IPS-18c (cell line): ENCODE results near the gene SERPINF2.
"Not testable (repeated sequence)": the region's sequence is repeated elsewhere in the genome, so short reads cannot be mapped to it uniquely, and the experiment has no call there.

ENCODE experiments used
- H3K4me3 ChIP-seq: 2 replicates; pipeline ENCODE4 v1.7.0; 2013; ENCODE audit warnings: low read depth, mild to moderate bottlenecking, low read length, moderate library complexity; ENCODE audit not compliant: insufficient read depth
- H3K9me3 ChIP-seq: one replicate; pipeline ENCODE4 v1.6.1; 2013; ENCODE audit warnings: mild to moderate bottlenecking, low read length, moderate library complexity; ENCODE audit not compliant: control insufficient read depth, insufficient read depth

Gene SERPINF2

DNA sequence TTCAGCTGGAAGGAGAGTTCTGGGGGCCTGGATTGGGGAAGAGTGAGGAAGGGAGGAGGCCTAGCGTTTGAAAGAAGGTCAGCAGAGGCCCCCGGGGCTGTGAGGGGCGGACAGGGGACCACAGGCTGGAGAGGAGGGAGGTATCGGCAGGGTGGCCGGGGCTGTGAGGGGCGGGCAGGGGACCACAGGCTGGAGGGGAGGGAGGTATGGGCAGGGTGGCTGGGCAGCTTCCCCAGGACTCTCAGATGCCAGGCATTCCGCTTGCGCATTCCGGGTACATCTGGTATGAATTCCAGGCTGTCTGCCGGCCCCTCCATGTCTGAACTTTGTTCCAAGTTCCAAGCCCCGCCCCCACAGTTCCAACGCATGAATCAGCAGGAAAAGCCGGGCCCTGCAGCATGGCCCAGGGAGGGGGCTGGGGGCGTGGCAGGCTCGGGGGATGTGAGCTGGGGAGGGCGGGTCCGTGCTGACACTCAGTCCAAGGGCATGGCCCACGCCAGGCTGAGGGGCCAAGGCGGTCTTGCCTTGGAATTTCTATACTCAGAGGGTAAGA, 28.2 kb upstream of the SERPINF2 start:
- H3K9me3 ChIP-seq = no peaks in the 10 kb centered on the region
- H3K4me3 ChIP-seq = peak overlapping the region; percentile 78

DNA sequence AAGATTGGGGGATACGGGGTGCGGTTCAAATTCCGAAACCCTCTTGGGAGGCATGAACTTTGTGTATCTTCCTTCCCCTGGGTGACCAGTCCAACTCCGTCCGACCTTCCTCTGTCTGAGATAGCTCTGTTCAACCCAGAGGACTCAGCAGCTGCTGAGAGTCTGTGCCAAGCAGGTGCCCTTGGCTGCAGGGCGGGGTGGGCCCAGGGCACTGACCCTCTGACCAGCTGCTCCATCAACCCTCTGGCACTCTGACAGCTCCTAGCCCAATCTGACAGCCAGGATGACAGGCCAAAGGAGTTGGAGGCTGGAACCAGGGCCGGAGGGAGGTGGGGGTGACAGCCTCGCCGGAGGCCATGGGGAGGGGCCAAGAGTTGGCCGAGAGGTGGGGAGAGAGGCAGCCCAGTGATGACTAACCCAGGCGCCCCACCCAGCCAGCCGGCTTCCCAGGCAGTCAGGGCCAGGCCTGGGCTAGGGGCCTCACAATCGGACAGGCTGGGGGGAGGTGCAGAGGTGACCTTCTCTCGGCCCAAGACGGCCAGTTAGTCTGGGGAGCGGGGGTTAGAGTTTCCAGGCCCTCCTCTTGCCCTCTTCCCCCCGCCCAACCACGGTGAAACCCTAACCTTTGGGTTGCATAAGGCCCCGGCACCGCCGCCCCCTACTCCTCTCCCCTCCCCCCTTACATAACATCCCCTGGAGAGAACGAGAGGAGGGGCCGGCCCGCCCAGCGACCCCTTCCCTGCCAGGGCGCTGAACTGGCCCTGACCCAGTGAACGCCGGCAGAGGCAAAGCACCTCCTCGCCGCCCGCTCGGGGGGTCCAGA, 27.5 kb upstream of the SERPINF2 start:
- Histone ChIP-seq H3K4me3 (peak overlapping the region; percentile 78), H3K9me3 (no peaks in the 10 kb centered on the region)

DNA sequence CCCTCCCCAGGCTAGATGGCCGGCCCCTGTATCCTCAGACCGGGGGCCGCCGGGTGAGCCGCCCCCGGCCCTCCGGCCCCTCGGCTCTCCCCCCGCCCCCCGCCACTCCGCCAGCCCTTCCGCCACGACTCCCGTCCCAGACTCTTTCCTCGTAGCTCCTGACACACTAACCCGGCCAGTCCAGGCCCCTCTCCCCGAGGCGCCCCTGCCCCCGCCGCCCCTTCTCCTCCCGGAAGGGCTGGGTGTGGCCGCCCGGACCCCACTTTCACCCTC, 26.9 kb upstream of the SERPINF2 start:
- H3K9me3 ChIP-seq = no peaks in the 10 kb centered on the region
- H3K4me3 ChIP-seq = peak overlapping the region; percentile 78

DNA sequence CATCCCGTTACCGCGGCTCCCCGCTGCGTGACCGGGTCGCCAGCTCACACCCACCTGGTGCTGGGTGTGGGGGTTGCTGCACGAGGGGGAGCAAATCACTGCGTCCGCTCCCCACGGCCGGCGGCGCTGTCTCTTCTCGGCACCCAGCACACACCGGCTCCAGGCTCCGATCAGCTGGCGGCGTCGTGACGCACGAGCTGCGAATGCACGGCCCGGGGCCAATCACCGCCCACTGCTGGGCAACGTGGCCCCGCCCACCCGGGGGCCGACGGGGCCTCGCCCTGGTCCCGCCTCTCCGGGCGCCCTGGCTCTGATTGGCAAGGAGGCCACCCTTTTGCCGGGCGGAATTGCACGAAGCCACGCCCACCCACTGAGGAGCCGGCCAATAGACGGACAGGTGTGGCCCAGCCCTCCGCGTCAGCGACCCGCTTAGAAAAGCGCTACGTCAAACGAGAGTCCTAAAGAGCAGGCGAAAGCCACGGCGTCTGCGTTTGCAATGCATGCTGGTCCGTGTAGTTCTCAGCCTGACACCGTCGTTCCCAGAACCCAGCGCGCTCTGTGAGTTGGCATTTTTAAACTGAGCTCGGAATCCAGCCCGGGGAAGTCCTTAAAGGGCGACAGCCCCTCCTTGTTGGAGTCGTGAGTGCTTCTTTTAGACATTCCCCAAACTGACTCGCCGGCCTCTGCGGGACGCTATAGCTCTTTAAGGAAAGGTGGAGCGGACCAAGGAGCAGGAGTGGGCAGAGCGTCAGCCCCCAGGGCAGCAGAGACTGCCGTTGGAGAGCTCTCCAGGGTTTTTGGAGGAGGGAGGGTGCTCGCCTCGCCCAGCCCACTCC, 26.4 kb upstream of the SERPINF2 start:
- Histone ChIP-seq H3K9me3 (no peaks in the 10 kb centered on the region), H3K4me3 (peak overlapping the region; percentile 78)

DNA sequence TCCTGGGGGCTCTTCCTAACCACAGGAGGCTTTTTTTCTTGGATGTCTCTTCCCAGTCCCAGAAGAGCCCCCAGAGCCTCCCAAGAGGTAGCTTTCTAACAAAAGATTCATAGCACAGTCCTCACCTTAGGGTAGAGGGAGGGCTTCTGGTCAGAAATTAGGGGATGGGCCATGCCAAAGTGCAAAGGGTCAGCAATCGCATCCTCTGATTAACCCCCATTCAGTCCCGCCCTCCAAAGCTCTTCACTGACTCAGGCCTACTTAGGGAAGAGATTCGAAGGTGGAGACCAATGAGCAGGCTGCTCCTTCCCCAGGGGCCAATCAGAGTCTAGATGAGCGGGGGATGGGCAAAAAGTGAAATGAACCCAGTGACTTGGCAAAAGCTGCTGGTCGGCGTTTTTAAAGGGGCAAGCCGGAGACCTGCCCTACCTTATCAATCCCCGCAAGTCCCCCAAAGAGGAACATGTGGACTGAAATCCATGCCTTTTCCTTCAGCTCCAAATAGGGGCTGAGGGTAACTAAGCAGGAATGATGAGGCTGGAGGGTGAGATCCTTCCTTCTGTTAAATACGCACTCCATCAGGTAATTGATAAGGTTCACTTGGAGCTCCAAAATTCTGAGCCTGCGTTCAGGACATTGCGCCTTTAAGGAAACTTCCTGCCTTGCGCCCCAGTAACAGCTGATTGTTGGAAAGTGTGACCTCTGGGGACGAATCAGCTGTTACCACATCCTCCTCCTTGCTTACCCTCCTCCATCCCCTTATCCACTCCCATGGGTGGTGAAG, 25.6 kb upstream of the SERPINF2 start:
- Histone ChIP-seq H3K9me3 (no peaks in the 10 kb centered on the region), H3K4me3 (peak overlapping the region; percentile 75)

DNA sequence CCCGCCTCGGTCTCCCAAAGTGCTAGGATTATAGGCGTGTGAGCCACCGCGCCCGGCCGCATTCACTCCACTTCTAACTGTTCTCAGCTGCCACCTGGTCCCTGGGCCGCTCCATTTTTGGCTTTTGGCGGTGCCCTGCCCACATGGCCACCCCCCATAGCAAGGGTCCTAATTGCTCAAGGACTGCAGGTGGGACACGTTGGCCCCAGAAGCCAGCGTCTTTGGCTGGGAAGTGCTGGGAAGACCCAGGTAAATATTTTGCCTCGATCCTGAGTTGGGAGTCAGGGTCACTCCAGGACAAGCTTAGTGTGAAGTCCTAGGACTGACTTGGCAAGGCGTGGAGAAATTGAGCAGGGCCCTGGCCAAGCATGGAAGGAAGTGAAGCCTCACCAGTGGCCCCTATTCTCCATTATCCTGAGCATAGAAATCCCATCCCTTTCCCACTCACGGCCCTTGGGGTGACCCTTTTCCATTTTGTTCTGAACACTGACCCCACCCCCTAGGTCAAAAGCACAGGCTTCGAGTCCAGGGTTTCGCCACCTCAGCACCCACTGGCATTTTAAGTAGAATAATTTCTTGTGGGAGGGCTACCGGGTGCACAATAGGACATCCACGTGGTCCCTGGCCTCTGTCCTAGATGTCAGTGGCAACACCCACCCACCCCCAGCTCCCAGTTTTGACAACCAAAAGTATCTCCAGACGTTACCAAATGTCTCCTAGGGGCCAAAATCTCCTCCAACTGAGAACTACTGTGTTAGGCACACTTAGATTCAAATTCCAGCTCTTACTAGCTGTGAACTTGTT, 24.1 kb upstream of the SERPINF2 start:
- Histone ChIP-seq H3K9me3 (no peaks in the 10 kb centered on the region), H3K4me3 (no peak overlapping the region)

DNA sequence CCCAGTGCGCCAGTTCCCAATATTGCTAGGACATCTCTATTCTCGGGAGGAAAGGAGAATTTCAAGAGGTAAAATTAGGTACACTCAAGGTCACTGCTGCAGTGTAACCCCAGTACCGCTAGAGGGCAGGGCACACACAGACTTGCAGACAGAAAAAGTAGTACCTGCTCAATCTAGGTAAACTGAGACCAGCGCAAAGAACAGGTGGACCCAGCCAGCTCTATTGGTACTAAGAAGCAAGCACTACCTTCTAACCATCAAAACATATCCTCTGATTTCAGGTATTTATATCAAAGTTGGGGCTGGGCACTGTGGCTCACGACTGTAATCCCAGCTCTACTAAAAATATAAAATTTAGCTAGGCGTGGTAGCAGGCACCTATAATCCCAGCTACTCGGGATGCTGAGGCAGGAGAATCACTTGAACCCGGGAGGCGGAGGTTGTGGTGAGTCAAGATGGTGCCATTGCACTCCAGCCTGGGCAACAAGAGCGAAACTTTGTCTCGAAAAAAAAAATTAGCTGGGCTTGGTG, 21.8 kb upstream of the SERPINF2 start:
- Histone ChIP-seq H3K4me3 (no peak overlapping the region), H3K9me3 (no peaks in the 10 kb centered on the region)

DNA sequence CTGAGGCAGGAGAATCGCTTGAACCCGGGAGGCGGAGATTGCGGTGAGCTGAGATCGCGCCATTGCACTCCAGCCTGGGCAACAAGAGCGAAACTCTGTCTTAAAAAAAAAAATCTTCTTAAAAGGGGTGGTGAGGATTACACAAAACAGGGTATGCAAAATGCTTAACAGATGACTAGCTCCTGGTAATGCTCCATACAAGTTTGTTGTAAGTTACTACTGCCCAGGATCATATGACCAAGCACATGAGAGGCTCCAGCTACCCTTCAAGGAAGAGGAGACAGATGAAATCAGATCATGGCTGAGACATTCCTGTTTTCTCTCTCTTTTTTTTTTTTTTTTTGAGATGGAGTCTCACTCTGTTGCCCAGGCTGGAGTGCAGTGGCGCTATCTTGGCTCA, 20.6 kb upstream of the SERPINF2 start:
- not testable (repeated sequence) for H3K4me3 ChIP-seq, H3K9me3 ChIP-seq

DNA sequence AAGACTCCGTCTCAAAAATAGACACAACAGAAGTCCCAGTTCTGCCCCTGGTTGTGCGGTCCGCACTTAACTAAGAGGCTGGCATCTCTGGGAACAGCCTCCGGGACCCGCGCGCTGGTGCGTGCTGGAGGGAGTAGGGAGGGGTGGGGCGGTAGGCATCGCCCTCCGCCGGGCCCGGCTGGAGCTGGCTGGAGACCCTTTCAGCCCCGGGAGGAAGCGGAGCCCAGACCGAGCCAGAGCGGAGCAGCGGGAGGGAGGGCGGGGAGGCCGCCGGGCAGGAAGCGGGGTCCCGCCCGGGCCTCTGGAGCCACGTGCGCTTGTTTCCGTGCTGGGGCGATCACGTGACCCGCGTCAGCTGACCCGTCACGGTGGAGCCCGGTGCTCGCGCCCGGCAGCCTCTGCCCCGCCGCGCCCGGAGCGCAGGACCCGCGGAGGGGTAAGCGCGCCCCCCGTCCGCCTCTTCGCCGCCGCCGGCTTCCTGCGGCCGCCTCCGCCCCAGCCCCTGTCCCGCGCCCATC, 18.3 kb upstream of the SERPINF2 start, which contains the start of gene WDR81:
TSS of gene WDR81 (plus strand) at position 354 of the 518 bp plus-strand sequence. CDS start 256 bp downstream, outside the sequence.
- Histone ChIP-seq H3K4me3 (peak within 1 kb of the TSS; percentile 71), H3K9me3 (no peaks in the 10 kb centered on the region)

DNA sequence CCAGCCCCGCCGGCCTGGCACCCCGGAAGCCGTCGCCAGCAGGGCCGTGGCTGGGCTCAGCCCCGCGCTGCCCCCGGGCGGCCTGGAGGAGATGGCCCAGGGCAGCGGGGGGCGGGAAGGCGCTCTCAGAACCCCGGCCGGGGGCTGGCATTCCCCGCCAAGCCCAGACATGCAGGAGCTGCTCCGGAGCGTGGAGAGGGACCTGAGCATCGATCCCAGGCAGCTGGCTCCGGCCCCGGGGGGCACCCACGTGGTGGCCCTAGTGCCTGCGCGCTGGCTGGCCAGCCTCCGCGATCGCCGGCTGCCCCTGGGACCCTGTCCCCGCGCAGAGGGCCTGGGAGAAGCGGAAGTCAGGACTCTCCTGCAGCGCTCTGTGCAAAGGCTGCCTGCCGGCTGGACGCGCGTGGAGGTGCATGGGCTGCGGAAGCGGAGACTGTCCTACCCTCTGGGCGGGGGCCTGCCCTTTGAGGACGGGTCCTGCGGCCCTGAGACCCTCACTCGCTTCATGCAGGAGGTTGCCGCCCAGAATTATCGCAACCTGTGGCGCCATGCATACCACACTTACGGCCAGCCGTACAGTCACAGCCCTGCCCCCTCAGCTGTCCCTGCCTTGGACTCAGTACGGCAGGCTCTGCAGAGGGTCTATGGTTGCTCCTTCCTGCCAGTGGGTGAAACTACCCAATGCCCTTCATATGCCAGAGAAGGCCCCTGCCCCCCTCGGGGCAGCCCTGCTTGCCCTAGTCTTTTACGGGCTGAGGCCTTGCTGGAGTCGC, 17.6 kb upstream of the SERPINF2 start:
- H3K9me3 ChIP-seq = no peaks in the 10 kb centered on the region

DNA sequence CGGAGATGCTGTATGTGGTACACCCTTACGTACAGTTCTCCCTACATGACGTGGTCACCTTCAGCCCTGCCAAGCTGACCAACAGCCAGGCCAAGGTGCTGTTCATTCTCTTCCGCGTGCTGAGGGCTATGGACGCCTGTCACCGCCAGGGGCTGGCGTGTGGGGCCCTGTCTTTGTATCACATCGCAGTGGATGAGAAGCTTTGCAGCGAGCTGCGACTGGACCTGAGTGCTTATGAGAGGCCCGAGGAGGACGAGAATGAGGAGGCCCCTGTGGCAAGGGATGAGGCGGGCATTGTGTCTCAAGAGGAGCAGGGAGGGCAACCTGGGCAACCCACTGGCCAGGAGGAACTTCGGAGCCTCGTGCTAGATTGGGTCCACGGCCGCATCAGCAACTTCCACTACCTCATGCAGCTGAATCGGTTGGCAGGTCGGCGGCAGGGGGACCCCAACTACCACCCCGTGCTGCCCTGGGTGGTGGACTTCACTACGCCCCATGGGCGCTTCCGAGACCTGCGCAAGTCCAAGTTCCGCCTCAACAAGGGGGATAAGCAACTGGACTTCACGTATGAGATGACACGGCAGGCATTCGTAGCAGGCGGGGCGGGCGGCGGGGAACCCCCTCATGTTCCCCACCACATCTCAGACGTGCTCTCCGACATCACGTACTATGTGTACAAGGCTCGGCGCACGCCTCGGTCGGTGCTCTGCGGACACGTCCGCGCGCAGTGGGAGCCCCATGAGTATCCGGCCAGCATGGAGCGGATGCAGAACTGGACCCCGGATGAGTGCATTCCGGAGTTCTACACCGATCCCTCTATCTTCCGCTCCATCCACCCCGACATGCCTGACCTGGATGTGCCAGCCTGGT, 16.8 kb upstream of the SERPINF2 start:
- Histone ChIP-seq H3K9me3 (no peaks in the 10 kb centered on the region), H3K4me3 (peak overlapping the region; percentile 71; the same call in 1 of the 2 replicates)

More for the DNA sequence above, 17.6 kb upstream of the SERPINF2 start:
- H3K4me3 ChIP-seq = peak overlapping the region; percentile 71

DNA sequence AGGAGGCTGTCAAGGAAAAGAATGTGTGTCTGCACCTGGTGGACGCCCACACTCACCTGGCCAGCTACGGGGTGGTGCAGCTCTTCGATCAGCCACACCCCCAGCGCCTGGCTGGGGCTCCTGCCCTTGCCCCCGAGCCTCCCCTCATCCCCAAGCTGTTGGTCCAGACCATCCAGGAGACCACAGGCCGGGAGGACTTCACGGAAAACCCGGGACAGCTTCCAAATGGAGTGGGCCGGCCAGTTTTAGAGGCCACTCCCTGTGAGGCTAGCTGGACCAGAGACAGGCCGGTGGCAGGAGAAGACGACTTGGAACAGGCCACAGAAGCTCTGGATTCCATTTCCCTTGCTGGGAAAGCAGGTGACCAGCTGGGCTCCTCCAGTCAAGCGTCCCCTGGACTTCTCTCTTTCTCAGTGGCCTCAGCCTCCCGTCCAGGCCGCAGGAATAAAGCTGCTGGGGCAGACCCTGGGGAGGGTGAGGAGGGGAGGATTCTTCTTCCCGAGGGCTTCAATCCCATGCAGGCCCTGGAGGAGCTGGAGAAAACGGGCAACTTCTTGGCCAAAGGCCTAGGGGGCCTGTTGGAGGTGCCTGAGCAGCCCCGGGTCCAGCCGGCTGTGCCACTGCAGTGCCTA, 15.9 kb upstream of the SERPINF2 start:
- Histone ChIP-seq H3K9me3 (no peaks in the 10 kb centered on the region), H3K4me3 (no peak overlapping the region)

DNA sequence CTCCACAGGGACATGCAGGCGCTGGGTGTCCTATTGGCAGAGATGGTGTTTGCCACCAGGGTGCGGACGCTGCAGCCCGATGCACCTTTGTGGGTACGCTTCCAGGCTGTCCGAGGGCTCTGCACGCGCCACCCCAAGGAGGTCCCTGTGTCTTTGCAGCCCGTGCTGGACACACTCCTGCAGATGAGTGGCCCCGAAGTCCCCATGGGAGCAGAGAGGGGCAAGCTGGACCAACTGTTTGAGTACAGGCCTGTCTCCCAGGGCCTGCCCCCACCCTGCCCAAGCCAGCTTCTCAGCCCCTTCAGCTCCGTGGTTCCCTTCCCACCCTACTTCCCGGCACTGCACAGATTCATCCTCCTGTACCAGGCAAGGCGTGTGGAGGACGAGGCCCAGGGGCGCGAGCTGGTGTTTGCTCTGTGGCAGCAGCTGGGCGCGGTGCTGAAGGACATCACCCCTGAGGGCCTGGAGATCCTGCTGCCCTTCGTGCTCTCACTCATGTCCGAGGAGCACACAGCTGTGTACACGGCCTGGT, 15.3 kb upstream of the SERPINF2 start:
- no peaks in the 10 kb centered on the region for H3K9me3 ChIP-seq
- H3K4me3 ChIP-seq = no peak overlapping the region
